ENCODE results near the gene AGXT. TPM values are rescaled to one million over a fixed set of nuclear protein-coding genes. Genes with fewer than 3 reads are reported as not detected.

The AGXT gene
- total RNA-seq, 2 donors from 2014 or later, result 1.9 to 6.1 TPM

- no peaks in the 10 kb centered on the region for H3K36me3 ChIP-seq
- H3K27me3 ChIP-seq, result no peaks in the 10 kb centered on the region
- H3K9me3 ChIP-seq, result no peaks in the 10 kb centered on the region
- no peak overlapping the region for H3K9ac ChIP-seq (ENCODE audit: low read depth in 2 of 2, low read length in 2 of 2)
- H3K4me3 ChIP-seq, result no peak overlapping the region
- no peak for TF ChIP-seq CTCF (IDR thresholded peaks at IDR 0.05)
- H3K4me1 ChIP-seq, result no peaks in the 10 kb centered on the region
- peak; percentile 18 for DNase-seq
- intact Hi-C loops (cut with DNase I), result no loop called here
- no peak overlapping the region for H3K27ac ChIP-seq
Measured at GRCh38 chr2:240922982-240923537, 54.4 kb downstream of the AGXT start.

- H3K27ac ChIP-seq, result no peak overlapping the region
- no peak overlapping the region for H3K9ac ChIP-seq (ENCODE audit: low read depth in 2 of 2, low read length in 2 of 2)
- H3K4me1 ChIP-seq, result no peaks in the 10 kb centered on the region
- DNase-seq, result peak; percentile 14
- intact Hi-C loops (cut with DNase I), result no loop called here
- H3K36me3 ChIP-seq, result no peaks in the 10 kb centered on the region
- no peaks in the 10 kb centered on the region for H3K27me3 ChIP-seq
- no peaks in the 10 kb centered on the region for H3K9me3 ChIP-seq
- H3K4me3 ChIP-seq, result no peak overlapping the region
- TF ChIP-seq CTCF (IDR thresholded peaks at IDR 0.05), result no peak
Measured at GRCh38 chr2:240925191-240925567, 56.6 kb downstream of the AGXT start.

GRCh38 chr2:240925568-240926515 lies 57.2 kb downstream of the AGXT start:
- no peaks in the 10 kb centered on the region for H3K9me3 ChIP-seq
- H3K36me3 ChIP-seq, result no peaks in the 10 kb centered on the region
- intact Hi-C loops (cut with DNase I), result no loop called here
- no peaks in the 10 kb centered on the region for H3K4me1 ChIP-seq
- H3K4me3 ChIP-seq, result no peak overlapping the region
- no peak overlapping the region for H3K27ac ChIP-seq
- peak; percentile 18 for DNase-seq
- no peak for TF ChIP-seq CTCF (IDR thresholded peaks at IDR 0.05)
- H3K9ac ChIP-seq (ENCODE audit: low read depth in 2 of 2, low read length in 2 of 2), result no peak overlapping the region
- H3K27me3 ChIP-seq, result no peaks in the 10 kb centered on the region

GRCh38 chr2:240926516-240927389 lies 58.1 kb downstream of the AGXT start:
- no peaks in the 10 kb centered on the region for H3K27me3 ChIP-seq
- no peak overlapping the region for H3K27ac ChIP-seq
- H3K9ac ChIP-seq (ENCODE audit: low read depth in 2 of 2, low read length in 2 of 2), result no peak overlapping the region
- intact Hi-C loops (cut with DNase I), result no loop called here
- no peak overlapping the region for H3K4me3 ChIP-seq
- H3K36me3 ChIP-seq, result no peaks in the 10 kb centered on the region
- no peaks in the 10 kb centered on the region for H3K4me1 ChIP-seq
- no peaks in the 10 kb centered on the region for H3K9me3 ChIP-seq
- DNase-seq, result peak; percentile 15
- no peak for TF ChIP-seq CTCF (IDR thresholded peaks at IDR 0.05)

- intact Hi-C loops (cut with DNase I), result no loop called here
Measured at GRCh38 chr2:240927390-240927781, 58.8 kb downstream of the AGXT start.

More at GRCh38 chr2:240927390-240927781, 58.8 kb downstream of the AGXT start:
- Histone ChIP-seq H3K4me1 (no peaks in the 10 kb centered on the region), H3K36me3 (no peaks in the 10 kb centered on the region), H3K27me3 (no peaks in the 10 kb centered on the region), H3K9me3 (no peaks in the 10 kb centered on the region), H3K9ac (ENCODE audit: low read depth in 2 of 2, low read length in 2 of 2) (no peak overlapping the region), H3K27ac (no peak overlapping the region), H3K4me3 (no peak overlapping the region)
- DNase-seq, result no peak
- no peak for TF ChIP-seq CTCF (IDR thresholded peaks at IDR 0.05)

Measured in colonic mucosa (tissue), 4 donors.